ENCODE data around the gene ACSS3. TPM values are rescaled to one million over a fixed set of nuclear protein-coding genes. Genes with fewer than 3 reads are reported as not detected.

Gene ACSS3
- total and polyA plus RNA-seq, 9 of the 15 experiments (the other 6 are each of a cell fraction or from before 2014, with no cell fraction given), result 0.40 TPM; not detected in 8

GRCh38 chr12:81249976-81250375 lies 172.1 kb downstream of the ACSS3 start (continued):
- TF ChIP-seq ZNF398 (CRISPR knock-in tag; IDR thresholded peaks at IDR 0.05), result no peak

GRCh38 chr12:81252228-81252627 lies 174.3 kb downstream of the ACSS3 start:
- CTCF ChIA-PET (ENCODE audit: low intra/inter-chr PET ratio), result no interaction called here
- Histone ChIP-seq H3K4me1 (replicated peaks in 1 of 2; ENCODE audit: control insufficient read depth in 2 of 2, insufficient read depth in 2 of 2, low read length in 2 of 2) (no peaks in the 10 kb centered on the region), H3K4me3 (no peak overlapping the region), H3K9me3 (replicated peaks; ENCODE audit: control insufficient read depth, insufficient read depth, low read depth, low read length) (no peaks in the 10 kb centered on the region), H3K27me3 (ENCODE audit: control insufficient read depth in 2 of 2, insufficient read depth in 2 of 2, low read length in 2 of 2) (no peaks in the 10 kb centered on the region), H3K9me1 (ENCODE audit: control insufficient read depth, insufficient read depth, low read length) (no peaks in the 10 kb centered on the region), H3K4me2 (ENCODE audit: insufficient read depth, low read length) (no peak overlapping the region), H3K27ac (ENCODE audit: extremely low read depth, low read depth, low read length) (no peak overlapping the region), H3K79me2 (ENCODE audit: control insufficient read depth, insufficient read depth, low read length) (no peaks in the 10 kb centered on the region), H3K9ac (ENCODE audit: insufficient read depth in 1 of 2, low read depth in 2 of 2, low read length in 2 of 2) (no peak overlapping the region), H4K20me1 (replicated peaks; ENCODE audit: control insufficient read depth, insufficient read depth, low read length) (no peaks in the 10 kb centered on the region), H2AFZ (ENCODE audit: low read depth, low read length) (no peak overlapping the region), H3K36me3 (ENCODE audit: control insufficient read depth, insufficient read depth, low read length) (no peaks in the 10 kb centered on the region)
- no peak for ATAC-seq
- no peak for TF ChIP-seq ZBTB49 (CRISPR knock-in tag; IDR thresholded peaks at IDR 0.05; ENCODE audit: borderline replicate concordance)
- POLR2A ChIA-PET, result no interaction called here
- WGBS (ENCODE audit: insufficient coverage, low coverage, missing lambda C conversion rate), result 5% methylated on average over 3 of the region's 3 CpGs
- BruUV-seq (replicated peaks), result no TSS peak
- no peak for FAIRE-seq
- in situ Hi-C loops (cut with MboI), result no loop called here
- DNase-seq (ENCODE audit: extremely low read depth in 1 of 4, low spot score in 3 of 4), result no peak
- intact Hi-C loops (cut with micrococcal nuclease), result no loop called here

Measured in K562 (cell line).